ENCODE results near the gene NUDCD3.

The NUDCD3 gene

GRCh38 chr7:44372560-44373417, 117.7 kb downstream of the NUDCD3 start:
- no peak for DNase-seq

DNA sequence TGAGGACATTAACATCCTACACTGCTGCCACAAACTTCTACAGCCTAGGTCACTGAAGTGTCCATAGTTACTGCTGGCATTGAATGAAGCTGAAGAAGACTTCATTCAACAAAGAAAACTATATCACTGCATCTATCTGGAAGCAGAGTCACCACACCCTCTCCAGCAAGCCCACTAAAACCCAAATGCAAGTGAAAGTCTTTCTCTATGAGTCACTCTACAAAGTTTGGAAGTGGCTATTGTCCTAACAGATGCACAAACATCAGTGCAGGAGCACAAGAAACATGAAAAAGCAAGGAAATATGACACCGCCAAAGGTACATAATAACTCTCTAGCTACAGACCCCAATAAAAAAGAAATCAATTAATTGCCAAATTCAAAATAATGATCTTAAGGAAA, 121.6 kb downstream of the NUDCD3 start:
- no peak for DNase-seq

DNA sequence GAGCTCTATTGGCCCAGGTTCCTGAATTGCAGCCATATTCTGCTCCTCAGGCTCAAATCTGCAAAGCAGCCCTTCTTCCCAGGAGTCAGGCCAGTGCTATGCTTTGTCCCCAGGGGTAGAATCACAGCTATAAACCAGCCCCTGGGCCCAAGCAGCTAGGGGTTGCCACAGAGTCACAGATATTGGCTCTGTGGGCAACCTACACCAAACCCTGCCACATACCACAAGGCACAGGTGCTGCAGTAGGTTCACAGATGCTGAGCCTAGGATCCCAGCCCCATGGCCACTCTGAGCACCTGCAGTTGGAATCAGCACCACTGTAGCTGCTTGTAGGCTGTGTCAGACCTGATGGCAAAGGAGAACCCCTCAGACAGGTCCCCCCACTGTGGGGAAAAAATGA, 122.0 kb downstream of the NUDCD3 start:
- no peak for DNase-seq

- no peak for DNase-seq
Observed at GRCh38 chr7:44367475-44368043, 122.9 kb downstream of the NUDCD3 start.

DNA sequence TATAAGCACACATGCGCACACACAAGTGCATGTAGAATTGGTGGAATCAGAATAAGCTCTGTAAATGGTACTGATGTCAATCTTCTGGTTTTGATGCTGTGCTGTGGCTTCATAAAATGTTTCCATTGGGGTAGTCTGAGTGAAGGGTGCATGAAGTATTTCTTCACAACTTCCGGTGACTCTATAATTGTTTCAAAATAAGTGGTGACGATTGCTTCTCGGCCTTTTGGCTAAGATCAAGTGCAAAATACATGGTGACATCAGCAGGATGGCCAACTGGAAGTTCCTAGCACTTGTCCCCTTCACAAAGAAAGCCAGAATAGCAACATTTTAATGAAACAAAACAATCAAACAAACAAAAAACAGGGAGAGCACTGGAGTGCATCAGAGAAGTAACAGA, 123.5 kb downstream of the NUDCD3 start:
- DNase-seq, result no peak

DNA sequence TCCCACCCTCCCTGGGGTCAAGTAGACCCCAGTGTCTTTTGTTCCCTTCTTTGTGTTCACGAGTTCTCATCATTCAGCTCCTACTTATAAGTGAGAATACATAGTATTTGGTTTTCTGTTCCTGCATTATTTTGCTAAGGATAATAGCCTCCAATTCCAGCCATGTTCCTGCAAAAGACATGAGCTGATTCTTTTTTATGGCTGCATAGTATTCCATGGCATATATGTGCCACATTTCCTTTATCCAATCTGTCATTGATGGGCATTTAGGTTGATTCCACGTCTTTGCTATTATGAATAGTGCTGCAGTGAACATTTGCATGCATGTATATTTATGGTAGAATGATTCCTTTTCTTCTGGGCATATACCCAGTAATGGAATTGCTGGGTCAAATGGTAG, 136.8 kb downstream of the NUDCD3 start:
- DNase-seq, result no peak

- DNase-seq, result peak in 2 of 56 donors; percentile 38 to 43
Observed at GRCh38 chr7:44348851-44349781, 141.3 kb downstream of the NUDCD3 start.

DNA sequence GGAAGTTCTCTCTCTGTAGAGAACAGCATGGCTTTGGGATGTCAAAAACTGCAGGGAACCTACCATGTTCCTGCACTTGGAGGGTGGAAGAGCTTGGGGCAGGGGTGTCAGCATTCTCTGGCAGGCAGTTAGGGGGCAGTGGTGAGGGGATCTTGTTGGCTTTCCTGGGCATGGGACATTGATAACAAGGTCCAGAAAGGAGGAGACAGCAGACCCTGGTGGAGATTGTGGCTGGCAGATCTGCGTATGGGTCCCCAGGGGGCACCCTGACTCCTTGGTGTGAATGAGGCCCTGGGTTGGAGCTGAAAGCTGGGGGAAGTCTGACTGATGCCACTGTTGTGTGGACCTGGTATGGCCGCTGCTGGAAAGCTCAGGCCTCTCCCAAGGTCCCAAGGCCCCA, 142.2 kb downstream of the NUDCD3 start:
- DNase-seq, result no peak

DNA sequence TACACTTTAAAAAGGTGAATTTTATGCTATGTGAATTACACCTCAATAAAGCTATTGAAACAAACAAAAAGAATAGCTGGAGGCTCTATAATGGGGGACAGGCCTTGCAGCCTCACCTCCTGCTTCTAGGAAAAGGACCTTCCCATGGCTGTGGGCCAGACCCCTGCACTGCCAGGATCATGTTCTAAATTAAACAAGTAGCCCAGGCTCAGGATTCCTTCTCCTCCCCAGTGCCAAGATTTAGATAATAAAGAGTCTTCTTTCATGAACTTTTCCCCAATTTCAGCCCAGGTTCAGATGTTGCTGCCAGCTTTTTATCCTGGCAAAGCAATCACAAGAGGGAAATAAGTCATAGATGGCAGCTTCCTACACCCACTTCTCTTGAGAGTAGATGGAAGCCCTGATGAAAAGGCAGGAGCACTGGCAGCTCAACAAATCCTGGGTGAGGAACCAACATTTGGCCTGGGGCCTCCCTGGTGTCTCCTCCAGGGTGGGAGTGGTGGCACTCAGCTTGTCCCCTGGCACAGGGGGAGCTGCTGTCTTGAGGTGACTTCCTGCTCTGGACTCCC, 142.8 kb downstream of the NUDCD3 start:
- DNase-seq, result no peak

DNA sequence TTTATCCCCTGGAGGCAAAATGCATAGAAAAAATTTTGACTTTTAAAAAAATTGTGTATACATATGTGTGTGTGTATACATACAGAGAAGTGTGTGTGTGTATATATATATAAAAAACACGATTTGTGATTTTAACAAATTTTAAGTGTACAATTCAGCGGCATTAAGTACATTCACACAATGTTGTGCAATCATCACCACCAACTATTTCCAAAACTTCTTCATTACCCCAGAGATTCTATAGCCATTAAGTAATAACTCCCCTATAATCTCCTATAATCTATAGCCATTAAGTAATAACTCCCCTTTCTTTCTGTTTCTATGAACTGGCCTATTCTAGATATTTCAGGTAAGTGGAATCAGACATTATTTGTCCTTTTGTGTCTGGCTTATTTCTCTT, 144.4 kb downstream of the NUDCD3 start:
- DNase-seq, result no peak

- no peak for DNase-seq
Observed at GRCh38 chr7:44341401-44341800, 149.1 kb downstream of the NUDCD3 start.

GRCh38 chr7:44338600-44338999, 151.9 kb downstream of the NUDCD3 start:
- no peak for DNase-seq

DNA sequence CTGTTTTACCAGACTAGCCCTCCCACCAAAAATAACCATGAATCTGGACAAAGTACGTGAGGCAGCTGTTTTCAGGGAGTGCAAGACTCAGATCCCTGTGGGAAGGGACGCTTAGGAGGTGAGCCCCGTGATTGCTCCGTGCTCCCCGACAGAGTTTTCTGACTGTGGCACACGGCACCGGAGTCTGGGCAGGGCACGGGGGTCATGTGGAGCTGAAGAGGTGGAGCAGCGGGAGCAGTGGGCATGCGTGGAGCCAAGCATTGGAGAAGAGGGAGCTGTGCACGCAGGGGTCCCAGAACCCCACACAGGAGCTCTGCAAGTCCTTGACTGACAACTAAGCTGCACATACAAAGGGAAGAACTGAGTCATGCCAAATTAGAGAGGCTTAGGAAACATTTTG, 154.0 kb downstream of the NUDCD3 start:
- DNase-seq, result no peak

DNA sequence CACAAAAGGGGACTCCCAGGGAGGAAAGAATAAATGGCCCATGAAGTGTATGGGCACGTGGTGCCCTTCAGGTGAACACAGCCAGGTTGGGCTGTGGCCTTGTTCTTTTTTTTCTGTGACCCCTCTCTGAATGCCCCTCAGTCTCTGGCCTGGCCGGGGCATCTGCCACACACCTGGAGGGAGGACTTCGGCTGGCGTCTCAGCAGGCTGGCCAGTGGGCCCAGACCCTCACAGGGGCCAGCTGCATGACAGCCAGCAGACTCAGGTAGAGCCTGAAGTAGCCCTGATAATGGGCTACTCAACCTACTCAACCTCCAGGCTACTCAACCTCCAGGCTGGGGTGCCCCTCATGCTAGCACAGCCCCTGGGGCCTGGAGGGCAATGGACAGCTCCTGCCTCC, 155.3 kb downstream of the NUDCD3 start:
- DNase-seq, result no peak

- peak in 1 of 56 donors; percentile 15 for DNase-seq
Observed at GRCh38 chr7:44334734-44335097, 155.7 kb downstream of the NUDCD3 start.

DNA sequence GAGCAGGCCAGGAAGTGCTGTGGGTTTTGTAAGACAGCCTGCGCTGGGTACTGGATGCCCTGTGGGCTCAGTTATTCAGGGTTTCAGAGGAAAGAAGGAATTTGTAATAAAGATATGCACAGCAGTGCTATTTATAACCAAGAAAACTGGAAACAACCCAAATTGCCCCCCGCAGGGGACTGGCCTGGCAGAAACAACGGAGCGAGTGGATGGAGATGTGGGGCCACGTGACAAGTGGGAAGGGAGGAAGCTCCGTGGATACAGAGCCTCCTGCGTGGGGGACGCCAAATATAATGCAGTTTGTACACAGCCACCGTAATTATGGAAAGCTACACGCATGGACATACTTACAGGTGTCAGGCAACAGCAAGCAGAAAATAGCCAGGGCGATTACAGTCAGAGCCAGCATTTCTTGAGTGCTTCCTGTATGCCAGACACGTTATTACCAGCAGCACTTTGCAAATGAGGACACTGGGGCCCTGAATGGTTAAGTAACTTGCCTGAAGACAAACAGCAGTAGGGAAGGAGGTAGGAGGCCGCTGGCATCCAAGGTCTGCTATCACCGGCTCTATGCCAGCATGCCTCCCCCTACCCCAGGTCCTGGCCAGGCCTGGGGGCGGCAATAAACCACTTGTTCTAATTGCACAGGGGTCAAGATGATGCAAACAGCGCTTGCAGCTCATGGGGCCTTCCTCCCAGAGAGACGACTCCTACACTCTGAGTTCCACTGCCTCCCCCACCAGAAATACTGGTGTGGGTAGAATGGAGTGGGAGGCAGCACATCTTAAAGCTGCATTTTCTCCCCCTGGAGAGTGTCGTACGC, 156.3 kb downstream of the NUDCD3 start:
- peak in 5 of 56 donors; percentile 31 to 51 (median 42) for DNase-seq

- DNase-seq, result no peak
Observed at GRCh38 chr7:44331682-44332081, 158.8 kb downstream of the NUDCD3 start.

DNA sequence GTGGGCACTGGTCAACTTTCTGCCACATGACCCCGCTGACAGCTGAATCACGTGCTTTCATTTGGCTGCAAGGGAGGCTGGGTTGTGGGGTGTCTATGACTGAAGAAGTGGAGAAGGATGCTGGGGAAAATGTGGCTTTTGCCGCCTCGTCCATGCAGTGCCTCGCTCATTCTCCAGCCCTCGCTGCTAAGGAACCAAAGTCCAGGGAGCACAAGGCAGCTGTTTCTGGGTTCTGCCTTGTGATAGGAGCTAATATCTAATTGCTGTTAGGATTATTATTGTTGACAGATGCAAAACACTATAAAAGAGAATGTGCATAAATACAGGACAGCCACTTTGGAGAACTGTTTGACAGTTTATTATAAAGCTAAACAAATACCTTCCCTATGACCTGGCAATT, 160.1 kb downstream of the NUDCD3 start:
- DNase-seq, result no peak

GRCh38 chr7:44329888-44330287, 160.6 kb downstream of the NUDCD3 start:
- DNase-seq, result no peak
